NOMO-1 treated with dmso at 0.1 percent for 144 hours (cell line): ENCODE data around the gene RASA3.

Experiments
- DNase-seq: peaks from one replicate; lab custom pipeline; 2025; ENCODE audit not compliant: unreplicated experiment; lab: John Stamatoyannopoulos, UW

The RASA3 gene

GRCh38 chr13:114039471-114040141 is 92.8 kb downstream of the RASA3 start:
- DNase-seq = no peak

GRCh38 chr13:114038900-114039299 is 93.5 kb downstream of the RASA3 start:
- no peak for DNase-seq

- no peak for DNase-seq
Observed at GRCh38 chr13:114038211-114038613, 94.2 kb downstream of the RASA3 start.

GRCh38 chr13:114037674-114038073 is 94.7 kb downstream of the RASA3 start:
- DNase-seq = no peak

- DNase-seq = no peak
Observed at GRCh38 chr13:114035583-114036531, 96.6 kb downstream of the RASA3 start.

- no peak for DNase-seq
Observed at GRCh38 chr13:114035186-114035582, 97.2 kb downstream of the RASA3 start.

- DNase-seq = no peak
Observed at GRCh38 chr13:114034481-114034891, 97.9 kb downstream of the RASA3 start.

GRCh38 chr13:114033541-114034315 is 98.7 kb downstream of the RASA3 start:
- DNase-seq = no peak

- DNase-seq = no peak
Observed at GRCh38 chr13:114032126-114032799, 100.2 kb downstream of the RASA3 start.

GRCh38 chr13:114031631-114032030 is 100.8 kb downstream of the RASA3 start:
- DNase-seq = no peak

GRCh38 chr13:114030666-114031610 is 101.5 kb downstream of the RASA3 start:
- DNase-seq = no peak

GRCh38 chr13:114029866-114030625 is 102.4 kb downstream of the RASA3 start:
- no peak for DNase-seq

- no peak for DNase-seq
Observed at GRCh38 chr13:114027826-114028225, 104.6 kb downstream of the RASA3 start.

- no peak for DNase-seq
Observed at GRCh38 chr13:114027046-114027715, 105.2 kb downstream of the RASA3 start.

GRCh38 chr13:114026481-114026880 is 105.9 kb downstream of the RASA3 start:
- DNase-seq = no peak

- no peak for DNase-seq
Observed at GRCh38 chr13:114025714-114026431, 106.5 kb downstream of the RASA3 start.

- no peak for DNase-seq
Observed at GRCh38 chr13:114025405-114025713, 107.1 kb downstream of the RASA3 start.
